Choroid plexus epithelial cell (primary cell): ENCODE data around the gene MYL7.

Experiments used
- DNase-seq: peaks from one replicate; pipeline ENCODE4 v3.0.0-alpha.2; 2010; ENCODE audit warnings: low read depth
- H3K4me3 ChIP-seq: 2 replicates; pipeline ENCODE4 v1.5.1; 2011; ENCODE audit warnings: low read depth, mild to moderate bottlenecking, control low read depth, low read length, moderate library complexity
- TF ChIP-seq, protein P1 (sequence below): conservative IDR thresholded peaks from 2 replicates; pipeline ENCODE4 v1.5.1; 2011; ENCODE audit warnings: low read depth, mild to moderate bottlenecking, control low read depth, inconsistent platforms, low read length, moderate library complexity

MYL7 gene

GRCh38 chr7:44107116-44107960 is 33.8 kb downstream of the MYL7 start:
- no peak for DNase-seq
- no peak overlapping the region for H3K4me3 ChIP-seq
- TF ChIP-seq, protein P1, sequence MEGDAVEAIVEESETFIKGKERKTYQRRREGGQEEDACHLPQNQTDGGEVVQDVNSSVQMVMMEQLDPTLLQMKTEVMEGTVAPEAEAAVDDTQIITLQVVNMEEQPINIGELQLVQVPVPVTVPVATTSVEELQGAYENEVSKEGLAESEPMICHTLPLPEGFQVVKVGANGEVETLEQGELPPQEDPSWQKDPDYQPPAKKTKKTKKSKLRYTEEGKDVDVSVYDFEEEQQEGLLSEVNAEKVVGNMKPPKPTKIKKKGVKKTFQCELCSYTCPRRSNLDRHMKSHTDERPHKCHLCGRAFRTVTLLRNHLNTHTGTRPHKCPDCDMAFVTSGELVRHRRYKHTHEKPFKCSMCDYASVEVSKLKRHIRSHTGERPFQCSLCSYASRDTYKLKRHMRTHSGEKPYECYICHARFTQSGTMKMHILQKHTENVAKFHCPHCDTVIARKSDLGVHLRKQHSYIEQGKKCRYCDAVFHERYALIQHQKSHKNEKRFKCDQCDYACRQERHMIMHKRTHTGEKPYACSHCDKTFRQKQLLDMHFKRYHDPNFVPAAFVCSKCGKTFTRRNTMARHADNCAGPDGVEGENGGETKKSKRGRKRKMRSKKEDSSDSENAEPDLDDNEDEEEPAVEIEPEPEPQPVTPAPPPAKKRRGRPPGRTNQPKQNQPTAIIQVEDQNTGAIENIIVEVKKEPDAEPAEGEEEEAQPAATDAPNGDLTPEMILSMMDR = no peak

DNA sequence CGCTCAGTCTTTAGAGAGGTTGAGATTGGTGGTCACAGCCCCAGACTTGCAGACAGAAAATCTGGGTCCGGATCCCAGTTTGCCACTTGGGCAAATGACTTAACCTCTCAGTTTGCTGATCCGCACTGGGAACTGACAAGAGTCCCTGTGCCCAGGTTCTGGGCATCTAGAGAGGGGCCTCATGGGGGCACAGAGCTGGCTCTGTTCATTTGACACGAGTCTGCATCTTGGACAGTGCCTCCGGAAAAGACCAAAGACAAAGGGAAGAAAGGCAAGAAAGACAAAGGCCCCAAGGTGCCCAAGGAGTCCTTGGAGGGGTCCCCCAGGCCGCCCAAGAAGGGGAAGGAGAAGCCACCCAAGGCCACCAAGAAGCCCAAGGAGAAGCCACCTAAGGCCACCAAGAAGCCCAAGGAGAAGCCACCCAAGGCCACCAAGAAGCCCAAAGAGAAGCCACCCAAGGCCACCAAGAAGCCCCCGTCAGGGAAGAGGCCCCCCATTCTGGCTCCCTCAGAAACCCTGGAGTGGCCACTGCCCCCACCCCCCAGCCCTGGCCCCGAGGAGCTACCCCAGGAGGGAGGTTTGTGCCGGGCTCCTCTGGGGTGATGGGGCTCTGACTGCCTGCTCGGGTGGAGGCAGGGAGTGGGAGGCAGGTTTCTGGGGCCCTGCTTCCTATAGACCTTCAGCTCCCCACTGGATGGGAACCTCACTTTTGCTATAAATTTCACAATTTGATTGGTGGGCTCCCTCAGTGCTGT is 34.6 kb downstream of the MYL7 start:
- no peak overlapping the region for H3K4me3 ChIP-seq
- TF ChIP-seq, protein P1 = no peak
- DNase-seq = no peak

- peak overlapping the region; percentile 53 for H3K4me3 ChIP-seq
Observed at GRCh38 chr7:44105832-44106231, 35.3 kb downstream of the MYL7 start.

GRCh38 chr7:44104860-44105771 is 36.0 kb downstream of the MYL7 start:
- H3K4me3 ChIP-seq = peak overlapping the region; percentile 53
- peak; percentile 76 for DNase-seq
- TF ChIP-seq, protein P1 = peak; percentile 20

More at GRCh38 chr7:44105832-44106231, 35.3 kb downstream of the MYL7 start:
- DNase-seq = no peak
- TF ChIP-seq, protein P1 = no peak

DNA sequence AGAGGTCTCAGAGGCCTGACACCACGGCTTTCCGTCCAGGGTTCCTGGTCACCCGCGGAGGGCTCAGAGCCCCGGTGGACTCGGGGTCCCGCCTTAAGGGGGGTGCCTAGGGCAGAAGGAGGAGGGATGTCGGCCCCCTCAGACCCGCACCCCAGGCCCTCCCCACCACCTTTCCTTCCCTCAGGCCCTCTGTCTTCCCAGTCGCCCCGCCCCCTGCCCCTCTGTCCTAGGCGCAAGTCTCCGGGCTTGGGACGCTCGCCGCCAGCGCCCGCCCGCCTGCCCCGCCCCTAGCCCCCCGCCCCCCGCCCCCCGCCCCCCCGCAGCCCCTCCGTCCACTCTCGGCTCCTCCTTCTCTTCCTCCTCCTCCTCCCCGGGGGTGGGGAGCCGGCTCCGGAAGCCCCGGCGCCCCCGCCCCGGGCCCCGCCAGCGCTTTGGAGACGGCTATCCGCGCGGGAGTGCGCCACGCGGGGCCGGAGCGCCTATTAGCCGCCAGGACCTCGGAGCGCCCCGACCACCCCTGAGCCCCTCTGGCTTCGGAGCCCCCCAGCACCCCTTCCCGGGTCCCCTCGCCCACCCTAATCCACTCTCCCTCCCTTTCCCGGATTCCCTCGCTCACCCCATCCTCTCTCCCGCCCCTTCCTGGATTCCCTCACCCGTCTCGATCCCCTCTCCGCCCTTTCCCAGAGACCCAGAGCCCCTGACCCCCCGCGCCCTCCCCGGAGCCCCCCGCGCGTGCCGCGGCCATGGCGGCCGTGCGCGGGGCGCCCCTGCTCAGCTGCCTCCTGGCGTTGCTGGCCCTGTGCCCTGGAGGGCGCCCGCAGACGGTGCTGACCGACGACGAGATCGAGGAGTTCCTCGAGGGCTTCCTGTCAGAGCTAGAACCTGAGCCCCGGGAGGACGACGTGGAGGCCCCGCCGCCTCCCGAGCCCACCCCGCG is 36.9 kb downstream of the MYL7 start, which contains the start of gene AEBP1:
Gene AEBP1, plus strand, starts transcription at position 423 of the 937 bp plus-strand sequence. Its CDS starts 321 bp downstream, at position 744.
- DNase-seq = peak; percentile 48
- TF ChIP-seq, protein P1 = no peak
- peak within 1 kb of the TSS; percentile 53 for H3K4me3 ChIP-seq
